Psoas muscle (tissue), 8 donors: ENCODE data around the gene TOLLIP. TPM values are rescaled to one million over a fixed set of nuclear protein-coding genes. Genes with fewer than 3 reads are reported as not detected.
A peak's percentile ranks its signal among the peaks of the same experiment; 100 is the strongest.

ENCODE experiments used
- ATAC-seq, 4 donors: fragments of 200-7000 bp; cut with Tn5 transposase; one replicate each; pipeline ENCODE4 v1.9.1; 2020; ENCODE audit warnings: moderate library complexity in 3 of 4, mild to moderate bottlenecking in 2 of 4
- DNase-seq, 2 donors: peaks; one replicate each; pipeline ENCODE4 v3.0.0-alpha.2; 2020
- H3K27ac ChIP-seq: fragments of 200-600 bp; one replicate; pipeline ENCODE4 v1.8.0; 2022
- H3K27me3 ChIP-seq, 3 donors: fragments of 200-600 bp in 1 of 3; one replicate each; pipeline versions ENCODE4 v1.6.1 to v1.8.0; 2013 to 2022; ENCODE audit warnings: low read length in 2 of 3, mild to moderate bottlenecking in 2 of 3, moderate library complexity in 1 of 3; ENCODE audit not compliant: insufficient read depth in 3 of 3
- H3K36me3 ChIP-seq, 2 donors: fragments of 200-600 bp in 1 of 2; one replicate each; pipeline versions ENCODE4 v1.6.1 to v1.8.0; 2013 to 2022; ENCODE audit warnings: low read depth in 1 of 2, mild to moderate bottlenecking in 1 of 2, moderate library complexity in 1 of 2; ENCODE audit not compliant: insufficient read depth in 1 of 2
- H3K4me1 ChIP-seq: fragments of 200-600 bp; one replicate; pipeline ENCODE4 v1.8.0; 2022
- H3K4me3 ChIP-seq: fragments of 200-600 bp; one replicate; pipeline ENCODE4 v1.8.0; 2022; ENCODE audit warnings: mild to moderate bottlenecking
- H3K9me3 ChIP-seq: fragments of 200-600 bp; one replicate; pipeline ENCODE4 v1.8.0; 2022
- whole genome bisulfite sequencing, 3 donors: extraction: QIAGEN DNeasy Blood & Tissue Kit; methylation state at CpG; one replicate each; pipeline versions ENCODE4 v1.1.6 to v1.1.7; 2013; 5-methylcytosine and 5-hydroxymethylcytosine counted together
- intact Hi-C, 2 donors: fragments of 100-400 bp; cut with DNase I; formaldehyde crosslinking; loops; one replicate each; pipeline versions ENCODE4 v1.11.0 to v1.14.2; 2022
- polyA plus RNA-seq, 3 donors: library from polyadenylated mRNA; stranded (reverse); fragments of 200-250 nt; gene quantifications; one replicate each; pipeline ENCODE4 v1.2.3, GENCODE V29; 2013
- total RNA-seq, 4 donors: library from RNA; stranded (reverse); fragmentation: NEBNext Ultra II Directional in 2 of 4; extraction: Animal tissue kit (Norgen Biotek cat#: 25700) in 2 of 4; gene quantifications; one replicate each; pipeline versions ENCODE4 v1.2.1 to v1.2.4, GENCODE V29; 2021 to 2023
- TF ChIP-seq, protein P1 (sequence below): fragments of 200-600 bp; IDR thresholded peaks from one replicate; pipeline ENCODE4 v1.8.0; 2022; ENCODE audit warnings: antibody characterized with exemption
- donor health status: healthy with polysubstance abuse.
- donor health status: DM: no; HTN: no; CAD: no; lungs with moderate emphysema.
- donor health status: Bipolar disorder and iron deficiency.
- donor health status: healthy.
- donor health status: DM: yes; HTN: yes; CAD: no.
- donor health status: DM: no; HTN: no; CAD: no.
- donor health status: DM: no; HTN: no; CAD: no.
- donor health status: DM: yes; HTN: yes; CAD: no.

TOLLIP gene
- total and polyA plus RNA-seq, 7 donors: 33.5 to 74.6 (median 56.4) TPM

DNA sequence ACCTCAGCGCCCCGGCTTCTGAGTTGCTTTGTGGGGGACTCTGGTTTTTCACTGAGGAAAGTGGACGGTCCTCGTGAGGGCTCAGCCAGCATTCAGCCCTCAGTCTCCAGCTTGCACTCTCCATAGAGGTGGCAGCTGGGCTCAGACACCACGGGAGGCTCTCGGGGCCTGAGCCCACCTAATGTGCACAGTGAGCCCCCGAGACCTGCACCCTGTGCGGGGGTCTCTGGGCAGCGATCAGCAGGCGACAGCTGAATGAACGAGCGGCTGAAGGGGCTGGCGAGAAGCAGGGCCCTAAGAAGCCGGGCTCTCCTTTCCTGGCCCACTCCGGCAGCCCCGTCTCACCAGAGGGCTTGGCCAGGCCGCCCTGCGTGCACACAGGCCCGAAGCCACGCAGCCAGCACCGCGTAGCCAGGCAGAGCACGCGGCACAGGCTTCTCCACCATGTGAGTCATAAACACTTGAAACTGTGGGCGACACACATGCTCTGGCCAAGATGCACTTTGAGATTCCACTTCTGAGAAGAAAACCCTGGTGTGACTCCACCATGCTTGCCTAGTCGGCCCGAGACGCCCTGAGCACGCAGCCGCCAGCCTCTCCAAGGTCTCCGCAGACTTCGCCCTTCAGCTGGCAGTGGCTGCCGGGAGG lies 28.0 kb downstream of the TOLLIP start:
- TF ChIP-seq, protein P1, sequence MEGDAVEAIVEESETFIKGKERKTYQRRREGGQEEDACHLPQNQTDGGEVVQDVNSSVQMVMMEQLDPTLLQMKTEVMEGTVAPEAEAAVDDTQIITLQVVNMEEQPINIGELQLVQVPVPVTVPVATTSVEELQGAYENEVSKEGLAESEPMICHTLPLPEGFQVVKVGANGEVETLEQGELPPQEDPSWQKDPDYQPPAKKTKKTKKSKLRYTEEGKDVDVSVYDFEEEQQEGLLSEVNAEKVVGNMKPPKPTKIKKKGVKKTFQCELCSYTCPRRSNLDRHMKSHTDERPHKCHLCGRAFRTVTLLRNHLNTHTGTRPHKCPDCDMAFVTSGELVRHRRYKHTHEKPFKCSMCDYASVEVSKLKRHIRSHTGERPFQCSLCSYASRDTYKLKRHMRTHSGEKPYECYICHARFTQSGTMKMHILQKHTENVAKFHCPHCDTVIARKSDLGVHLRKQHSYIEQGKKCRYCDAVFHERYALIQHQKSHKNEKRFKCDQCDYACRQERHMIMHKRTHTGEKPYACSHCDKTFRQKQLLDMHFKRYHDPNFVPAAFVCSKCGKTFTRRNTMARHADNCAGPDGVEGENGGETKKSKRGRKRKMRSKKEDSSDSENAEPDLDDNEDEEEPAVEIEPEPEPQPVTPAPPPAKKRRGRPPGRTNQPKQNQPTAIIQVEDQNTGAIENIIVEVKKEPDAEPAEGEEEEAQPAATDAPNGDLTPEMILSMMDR: no peak
- 87 to 91% (median 90%) methylated on average over 31 to 33 of the region's 33 CpGs for WGBS, 3 donors
- Histone ChIP-seq H3K27ac (no peak overlapping the region), H3K27me3 (no peaks in the 10 kb centered on the region), H3K36me3 (peaks cover 0 to 87% of the 10 kb centered on the region in 2 donors), H3K4me3 (no peak overlapping the region), H3K9me3 (no peaks in the 10 kb centered on the region), H3K4me1 (no peaks in the 10 kb centered on the region)
- peak in 1 of 2 donors; percentile 30 for DNase-seq
- peak in 1 of 4 donors; percentile 22 for ATAC-seq
- intact Hi-C loops: no loop called here

DNA sequence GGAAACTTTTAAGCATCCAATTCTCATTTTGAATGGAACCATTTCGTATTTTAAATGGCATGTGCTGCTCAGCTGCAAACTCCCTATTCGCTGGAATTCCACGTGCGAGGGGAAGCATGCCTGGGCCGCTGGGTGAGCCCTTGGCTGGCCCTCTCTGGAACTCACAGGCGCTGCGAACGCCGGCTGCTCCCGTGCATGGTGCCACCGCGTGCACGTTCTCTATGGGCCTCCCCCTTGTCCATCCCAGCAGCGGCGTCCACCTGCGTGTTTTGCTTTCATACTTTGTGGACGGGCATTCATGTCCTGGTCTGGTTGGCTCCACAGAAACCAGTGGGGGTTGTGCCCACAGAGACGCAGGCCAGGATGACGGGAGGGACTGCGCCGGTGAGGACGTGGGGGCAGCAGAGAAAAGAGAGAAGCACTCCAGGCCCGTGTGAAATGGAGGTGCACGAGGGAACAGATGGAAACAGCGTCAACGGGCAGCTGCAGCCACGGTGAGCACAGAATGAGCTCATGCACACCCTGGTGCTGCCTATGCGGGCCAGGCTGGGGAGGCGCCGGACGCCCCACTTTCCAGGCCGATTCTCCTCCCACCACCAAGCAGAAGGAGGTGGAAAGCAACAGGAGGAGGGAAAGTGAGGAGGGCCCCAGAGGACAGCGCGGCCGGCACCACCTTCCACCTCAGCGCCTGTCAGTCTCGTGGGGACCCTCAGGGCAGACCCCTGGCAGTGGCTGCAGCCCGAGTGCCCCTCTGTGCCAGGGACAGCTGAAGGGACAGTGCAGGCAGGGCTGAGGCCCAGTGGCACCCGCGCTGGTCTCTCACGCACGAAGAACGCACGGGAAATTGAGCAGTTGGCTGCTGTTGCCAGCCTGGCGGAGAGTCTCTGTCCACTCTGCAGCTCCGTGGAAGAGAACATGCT lies 29.1 kb downstream of the TOLLIP start:
- no peak for ATAC-seq
- peak in 1 of 2 donors; percentile 34 for DNase-seq
- Histone ChIP-seq H3K9me3 (no peaks in the 10 kb centered on the region), H3K4me3 (no peak overlapping the region), H3K36me3 (peaks cover 0 to 87% of the 10 kb centered on the region in 2 donors), H3K4me1 (no peaks in the 10 kb centered on the region), H3K27me3 (no peaks in the 10 kb centered on the region), H3K27ac (no peak overlapping the region)
- intact Hi-C loops: no loop called here
- WGBS, 3 donors: 91 to 93% (median 93%) methylated on average over 44 to 46 of the region's 46 CpGs
- TF ChIP-seq, protein P1: no peak

DNA sequence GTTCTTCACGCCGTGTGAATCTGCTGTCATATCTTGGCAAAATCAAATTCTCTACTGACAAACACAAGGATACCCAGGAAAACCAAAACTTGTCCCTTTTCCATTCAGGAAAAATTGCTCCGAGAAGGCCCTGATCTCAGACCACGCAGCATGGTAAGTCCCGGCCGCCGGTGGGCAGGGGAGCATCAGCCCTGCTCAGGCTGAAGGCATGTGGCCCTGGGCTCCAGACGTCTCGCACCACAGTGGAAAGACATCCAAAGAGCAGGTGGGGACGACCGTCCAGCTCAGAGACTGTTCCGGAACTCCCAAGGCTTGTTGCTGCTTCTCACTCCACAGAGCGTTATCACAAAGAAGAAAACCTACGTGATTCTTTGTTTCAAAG lies 29.8 kb downstream of the TOLLIP start:
- DNase-seq (peak in 1 of 2 donors; percentile 44), ATAC-seq (no peak)
- TF ChIP-seq, protein P1: no peak
- H3K4me3 ChIP-seq: no peak overlapping the region
- H3K36me3 ChIP-seq: peaks cover 0 to 87% of the 10 kb centered on the region in 2 donors
- H3K27me3 ChIP-seq: no peaks in the 10 kb centered on the region
- H3K9me3 ChIP-seq: no peaks in the 10 kb centered on the region
- intact Hi-C loops: loop anchor here in 1 of 2 donors (10.0 kb wide), 1 partner anchor 225 kb away; no protein-coding TSS in a partner anchor
- 93 to 94% (median 94%) methylated on average over 14 of the region's 14 CpGs for WGBS, 3 donors
- no peak overlapping the region for H3K27ac ChIP-seq
- H3K4me1 ChIP-seq: no peaks in the 10 kb centered on the region

DNA sequence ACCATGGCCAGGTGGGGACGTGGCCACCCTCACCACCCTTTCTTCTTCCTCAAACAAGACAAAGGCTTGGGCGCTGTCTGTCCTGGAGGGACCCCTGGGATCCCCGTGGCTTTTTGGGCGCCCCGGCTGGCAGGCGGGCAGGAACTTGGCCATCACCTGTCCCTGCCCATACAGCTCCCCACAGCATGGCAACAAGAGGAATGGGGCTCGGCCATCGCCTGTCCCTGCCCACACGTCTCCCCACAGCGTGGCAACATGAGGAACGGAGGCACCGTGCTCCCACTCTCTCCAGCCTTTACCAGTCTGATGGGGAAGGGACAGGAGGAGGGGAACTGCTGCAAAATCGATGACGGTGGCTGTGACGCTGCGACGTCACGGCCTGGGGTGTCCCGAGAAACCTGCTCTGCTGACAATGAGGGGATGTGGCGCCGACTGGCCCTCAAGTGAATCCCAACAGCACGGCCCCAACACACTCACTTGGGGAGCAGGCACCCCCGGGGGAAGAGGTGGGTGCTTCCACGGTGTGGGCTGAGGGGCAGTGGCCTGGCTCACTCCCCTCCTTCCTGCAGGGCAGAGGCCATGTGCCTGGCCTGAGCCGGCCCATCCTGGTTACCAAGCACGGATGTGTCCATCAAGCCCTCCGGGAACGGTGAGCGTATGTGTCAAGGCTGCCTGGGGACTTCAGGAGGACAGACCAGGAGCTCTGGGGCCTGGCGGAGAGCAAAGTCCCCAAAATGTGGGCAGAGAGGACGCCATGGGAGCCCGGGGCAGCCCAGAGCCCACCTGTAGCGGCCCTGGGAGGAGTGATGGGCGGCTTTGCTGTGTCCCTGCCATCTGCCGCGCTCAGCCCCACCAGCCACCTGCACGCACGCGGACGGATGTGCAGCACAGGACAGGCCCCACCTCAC lies 30.4 kb downstream of the TOLLIP start:
- H3K9me3 ChIP-seq: no peaks in the 10 kb centered on the region
- H3K27ac ChIP-seq: no peak overlapping the region
- no peak for ATAC-seq
- peaks cover 0 to 87% of the 10 kb centered on the region in 2 donors for H3K36me3 ChIP-seq
- no peaks in the 10 kb centered on the region for H3K27me3 ChIP-seq
- TF ChIP-seq, protein P1: no peak
- no peak overlapping the region for H3K4me3 ChIP-seq
- H3K4me1 ChIP-seq: no peaks in the 10 kb centered on the region
- intact Hi-C loops: loop anchor here in 1 of 2 donors (10.0 kb wide), 1 partner anchor 226 kb away; no protein-coding TSS in a partner anchor
- peak in 1 of 2 donors; percentile 47 for DNase-seq
- WGBS, 3 donors: 93 to 95% (median 95%) methylated on average over 40 of the region's 40 CpGs
